Brain microvascular endothelial cell (primary cell): ENCODE results near the gene OR12D3.

Source experiments
- DNase-seq: peaks from one replicate; pipeline ENCODE4 v3.0.0-alpha.2; 2020
- H3K27ac ChIP-seq: fragments of 250-450 bp; sonication (Bioruptor Pico); 2 replicates; pipeline ENCODE4 v1.5.1; 2020; ENCODE audit warnings: mild to moderate bottlenecking, moderate library complexity
- H3K27me3 ChIP-seq: fragments of 250-450 bp; sonication (Bioruptor Pico); replicated peaks from 2 replicates; pipeline ENCODE4 v1.5.1; 2020; ENCODE audit warnings: mild to moderate bottlenecking
- H3K36me3 ChIP-seq: fragments of 250-450 bp; sonication (Bioruptor Pico); replicated peaks from 2 replicates; pipeline ENCODE4 v1.5.1; 2020; ENCODE audit warnings: mild to moderate bottlenecking
- H3K4me3 ChIP-seq: 2 replicates; pipeline ENCODE4 v1.5.1; 2011; ENCODE audit warnings: low read depth, mild to moderate bottlenecking, control low read depth, low read length, moderate library complexity
- CTCF ChIP-seq: IDR thresholded peaks from 2 replicates; pipeline ENCODE4 v1.5.1; 2011; ENCODE audit warnings: low read depth, mild to moderate bottlenecking, moderate library complexity, low read length, control low read depth, inconsistent platforms; ENCODE audit errors: missing control alignments
- in situ Hi-C: cut with HindIII; loops from 2 replicates; pipeline ENCODE4 v1.10.0; 2017; ENCODE audit warnings: low sequenced_read_pairs, low pct_ligation_motif_present

Gene OR12D3

GRCh38 chr6:29375191-29375590 lies at the start of gene OR12D3:
OR12D3 (minus strand) TSS chr6:29375291; CDS start chr6:29375287, 4 bp downstream.
- Histone ChIP-seq H3K36me3 (no peaks in the 10 kb centered on the region), H3K27ac (no peak within 1 kb of the TSS), H3K27me3 (no peaks in the 10 kb centered on the region), H3K4me3 (no peak within 1 kb of the TSS)
- TF ChIP-seq CTCF: no peak
- in situ Hi-C loops: no loop called here
- DNase-seq: no peak

GRCh38 chr6:29424575-29424974 lies 49.5 kb upstream of the OR12D3 start:
- in situ Hi-C loops: no loop called here
- Histone ChIP-seq H3K27me3 (no peaks in the 10 kb centered on the region), H3K27ac (peak overlapping the region; percentile 53), H3K4me3 (no peak overlapping the region), H3K36me3 (no peaks in the 10 kb centered on the region)
- peak; percentile 47 for DNase-seq
- no peak for TF ChIP-seq CTCF

- in situ Hi-C loops: no loop called here
- Histone ChIP-seq H3K27ac (peak overlapping the region; percentile 53), H3K36me3 (no peaks in the 10 kb centered on the region), H3K27me3 (no peaks in the 10 kb centered on the region), H3K4me3 (no peak overlapping the region)
- TF ChIP-seq CTCF: no peak
- DNase-seq: no peak
These were observed 49.1 kb upstream of the OR12D3 start for GRCh38 chr6:29424168-29424567.

GRCh38 chr6:29419516-29419915 lies 44.4 kb upstream of the OR12D3 start:
- Histone ChIP-seq H3K27me3 (no peaks in the 10 kb centered on the region), H3K36me3 (no peaks in the 10 kb centered on the region), H3K4me3 (no peak overlapping the region), H3K27ac (peak overlapping the region; percentile 87)
- TF ChIP-seq CTCF: no peak
- in situ Hi-C loops: no loop called here
- DNase-seq: peak; percentile 60

- Histone ChIP-seq H3K27ac (no peak within 1 kb of the TSS), H3K4me3 (no peak within 1 kb of the TSS), H3K36me3 (no peaks in the 10 kb centered on the region), H3K27me3 (no peaks in the 10 kb centered on the region)
- in situ Hi-C loops: no loop called here
- TF ChIP-seq CTCF: peak; percentile 27
- no peak for DNase-seq
These were observed 39.5 kb upstream of the OR12D3 start, which contains the start of gene OR12D1 for GRCh38 chr6:29414588-29414987. OR12D1 (plus strand) TSS chr6:29414928.

GRCh38 chr6:29403801-29404200 lies 28.7 kb upstream of the OR12D3 start:
- no peak for TF ChIP-seq CTCF
- Histone ChIP-seq H3K4me3 (no peak overlapping the region), H3K36me3 (no peaks in the 10 kb centered on the region), H3K27me3 (no peaks in the 10 kb centered on the region), H3K27ac (no peak overlapping the region)
- no peak for DNase-seq
- in situ Hi-C loops: no loop called here
